ENCODE results near the gene APH1B.

- TF ChIP-seq EP300 (IDR thresholded peaks at IDR 0.05; ENCODE audit: borderline replicate concordance) (no peak), EGR1 (IDR thresholded peaks at IDR 0.05) (no peak), YY1 (IDR thresholded peaks at IDR 0.05; ENCODE audit: low read depth) (no peak), CREB1 (IDR thresholded peaks at IDR 0.05; ENCODE audit: low read depth) (no peak), CEBPB (IDR thresholded peaks at IDR 0.05) (no peak)
These were observed 42.9 kb upstream of the APH1B start for GRCh38 chr15:63234451-63234870.

All from Ishikawa (cell line).